ENCODE measurements around the gene HSD17B12.
"Not testable (repeated sequence)": the region's sequence is repeated elsewhere in the genome, so short reads cannot be mapped to it uniquely, and the experiment has no call there.

HSD17B12 gene

DNA sequence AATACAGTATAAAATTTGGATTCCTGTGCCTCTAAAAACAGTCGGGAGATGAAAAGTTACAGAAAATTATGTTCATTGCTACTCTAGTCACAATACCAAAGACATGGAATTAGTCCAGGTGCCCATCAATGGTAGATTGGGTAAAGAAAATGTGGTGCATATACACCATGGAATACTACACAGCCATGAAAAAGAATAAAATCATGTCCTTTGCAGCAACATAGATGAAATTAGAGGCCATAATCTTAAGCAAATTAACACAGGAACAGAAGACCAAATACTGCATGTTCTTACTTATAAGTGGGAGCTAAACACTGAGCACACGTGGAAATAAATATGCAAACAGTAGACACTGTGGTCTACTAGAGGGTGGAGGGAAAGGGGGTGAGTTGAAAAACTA, 67.6 kb downstream of the HSD17B12 start:
- no peak for DNase-seq

DNA sequence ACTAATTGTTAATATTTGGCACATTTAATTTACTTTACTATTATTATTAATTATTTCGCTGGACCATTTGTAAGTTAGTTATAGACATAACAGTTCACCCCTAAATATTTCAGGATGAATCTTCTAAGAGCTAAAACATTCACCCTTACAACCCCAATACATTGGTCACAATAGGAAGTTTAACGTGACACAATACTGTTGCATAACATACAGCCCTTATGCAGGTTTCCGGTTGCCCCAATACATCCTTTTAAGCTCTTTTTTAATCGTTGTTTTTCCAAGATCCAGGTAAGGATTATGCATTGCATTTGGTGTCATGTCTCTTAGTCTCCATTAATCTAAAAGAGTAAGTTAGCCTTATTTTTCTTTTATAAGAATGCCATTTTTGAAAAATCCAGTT, 71.2 kb downstream of the HSD17B12 start:
- DNase-seq, result no peak

DNA sequence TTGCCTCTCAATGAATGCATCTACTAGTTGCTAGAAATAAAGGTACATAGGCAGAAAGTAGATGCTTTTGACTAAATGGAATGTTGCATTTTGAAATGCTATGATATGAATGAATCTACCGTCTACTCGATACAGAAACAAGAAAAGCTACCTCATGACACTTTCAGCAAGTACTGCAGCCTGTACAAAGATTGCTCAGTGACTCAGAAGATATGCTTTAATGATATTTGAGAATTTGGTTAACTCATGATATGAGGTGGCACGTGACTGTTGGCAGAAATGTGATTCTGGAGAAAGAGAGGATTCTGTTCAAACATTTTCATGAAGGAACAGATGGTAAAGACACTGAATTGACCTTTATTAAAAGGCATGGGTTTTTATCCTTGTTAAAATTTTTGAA, 76.0 kb downstream of the HSD17B12 start:
- DNase-seq, result no peak

DNA sequence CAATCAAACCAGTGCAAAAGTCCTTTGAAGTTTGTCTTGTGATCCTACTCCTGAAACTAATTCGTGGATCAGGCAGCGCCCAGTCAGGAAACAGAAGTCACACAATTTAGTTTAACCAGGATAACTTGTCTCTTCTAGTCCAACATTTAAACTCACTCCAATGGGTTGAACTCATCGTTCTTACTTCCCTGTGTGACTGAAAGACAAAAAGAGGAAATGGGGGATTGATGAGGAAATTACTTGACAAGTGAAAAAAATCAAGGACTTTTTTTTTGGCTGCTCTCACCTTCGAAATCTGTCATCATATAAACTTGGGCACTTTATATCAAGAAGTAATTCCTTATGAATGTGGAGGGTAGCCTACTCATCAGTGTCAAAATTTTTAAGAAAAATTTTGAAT, 78.4 kb downstream of the HSD17B12 start:
- no peak for DNase-seq

DNA sequence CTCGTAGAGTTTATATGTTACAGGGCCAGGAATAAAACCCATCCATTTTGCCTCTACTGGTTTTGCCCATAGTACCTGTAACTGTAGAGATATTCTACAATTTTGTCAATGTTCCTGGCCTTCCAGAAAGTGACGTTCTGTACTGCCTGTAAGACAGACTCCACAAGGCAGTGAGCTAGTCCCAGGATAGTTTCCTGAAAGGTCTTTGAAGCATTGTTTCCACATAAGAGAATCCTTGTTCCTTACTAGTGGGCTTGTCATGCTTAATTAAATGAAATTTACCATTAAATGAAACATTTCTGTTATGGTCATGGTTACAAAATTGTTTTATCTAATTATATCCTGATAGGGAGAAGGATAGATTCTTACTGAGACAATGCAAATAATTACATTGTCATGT, 80.4 kb downstream of the HSD17B12 start:
- no peak for DNase-seq

DNA sequence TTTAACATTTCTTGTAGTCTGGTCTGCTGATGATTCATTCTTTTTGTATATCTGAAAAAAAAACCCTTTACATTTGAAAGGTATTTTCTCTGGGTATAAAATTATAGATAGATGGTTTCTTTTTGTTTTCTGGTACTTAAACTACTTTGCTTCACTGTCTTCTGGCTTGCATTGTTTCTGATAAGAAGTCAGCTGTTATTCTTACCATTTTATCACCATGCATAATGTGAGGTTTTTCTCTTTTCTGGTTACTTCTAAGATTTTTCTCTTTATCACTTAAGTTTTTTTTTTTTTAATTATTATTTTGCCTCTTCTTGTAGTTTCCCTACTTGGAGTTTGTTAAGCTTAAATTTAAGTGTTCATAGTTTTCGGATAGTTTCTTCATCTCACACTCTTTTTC, 84.7 kb downstream of the HSD17B12 start:
- no peak for DNase-seq

DNA sequence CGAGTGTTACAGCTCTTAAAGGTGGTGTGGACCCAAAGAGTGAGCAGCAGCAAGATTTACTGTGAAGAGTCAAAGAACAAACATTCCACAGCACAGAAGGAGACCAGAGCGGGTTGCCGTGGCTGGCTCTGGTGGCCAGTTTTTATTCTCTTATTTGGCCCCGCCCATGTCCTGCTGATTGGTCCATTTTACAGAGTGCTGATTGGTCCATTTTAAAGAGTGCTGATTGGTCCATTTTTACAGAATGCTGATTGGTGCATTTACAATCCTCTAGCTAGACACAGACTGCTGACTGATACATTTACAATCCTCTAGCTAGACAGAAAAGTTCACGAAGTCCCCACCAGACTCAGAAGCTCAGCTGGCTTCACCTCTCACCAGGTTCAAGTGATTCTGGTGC, 88.1 kb downstream of the HSD17B12 start:
- not testable (repeated sequence) for DNase-seq

DNA sequence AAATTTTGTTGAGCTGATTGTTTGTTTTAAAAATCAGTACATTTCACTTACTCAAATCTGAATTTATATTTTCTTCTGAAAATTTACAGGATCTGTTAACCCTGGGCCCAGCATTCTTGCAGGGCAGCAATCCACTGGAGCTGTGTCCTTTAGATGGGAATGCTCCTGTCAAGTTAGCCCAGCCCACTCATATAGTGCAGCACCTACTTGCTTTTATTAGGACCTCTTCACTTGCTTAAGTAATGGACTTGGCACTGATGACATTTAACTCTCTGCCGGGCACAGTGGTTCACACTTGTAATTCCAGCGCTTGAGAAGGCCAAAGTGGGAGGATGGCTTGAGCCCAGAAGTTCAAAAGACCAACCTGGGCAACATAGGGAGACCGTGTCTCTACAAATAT, 89.6 kb downstream of the HSD17B12 start:
- no peak for DNase-seq

DNA sequence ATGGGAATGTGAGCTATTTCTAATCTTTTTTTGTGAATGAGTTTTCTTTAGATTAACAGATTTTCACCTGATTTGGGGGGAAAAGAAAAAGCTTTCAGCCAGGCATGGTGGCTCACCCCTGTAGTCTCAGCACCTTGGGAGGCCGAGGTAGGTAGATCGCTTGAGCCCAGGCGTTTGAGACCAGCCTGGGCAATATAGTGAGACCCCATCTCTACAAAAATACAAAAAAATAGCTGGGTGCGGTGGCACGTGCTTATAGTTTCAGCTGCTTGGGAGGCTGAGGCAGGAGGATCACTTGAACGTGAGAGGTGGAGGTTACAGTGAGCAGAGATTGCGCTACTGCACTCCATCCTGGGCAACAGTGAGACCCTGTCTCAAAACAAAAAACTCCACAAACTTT, 92.2 kb downstream of the HSD17B12 start:
- DNase-seq, result no peak

DNA sequence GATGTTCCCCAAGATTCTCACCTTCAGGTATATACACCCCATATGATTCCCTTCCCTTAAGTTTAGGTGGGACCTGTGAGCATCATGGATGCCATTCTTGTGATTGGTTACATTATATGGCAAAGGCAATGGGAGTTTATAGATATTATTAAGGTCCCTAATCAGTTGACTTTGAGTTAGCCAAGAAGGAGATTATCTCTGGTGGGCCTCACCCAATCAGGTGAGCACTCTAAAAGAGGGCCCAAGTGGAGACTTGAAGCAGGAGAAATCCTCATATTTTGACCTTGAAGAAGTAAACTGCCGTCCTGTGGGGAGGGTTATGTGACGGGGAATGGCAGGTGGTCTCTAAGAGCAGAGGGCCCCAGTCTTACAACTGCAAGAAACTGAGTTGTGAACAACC, 94.2 kb downstream of the HSD17B12 start:
- no peak for DNase-seq

DNA sequence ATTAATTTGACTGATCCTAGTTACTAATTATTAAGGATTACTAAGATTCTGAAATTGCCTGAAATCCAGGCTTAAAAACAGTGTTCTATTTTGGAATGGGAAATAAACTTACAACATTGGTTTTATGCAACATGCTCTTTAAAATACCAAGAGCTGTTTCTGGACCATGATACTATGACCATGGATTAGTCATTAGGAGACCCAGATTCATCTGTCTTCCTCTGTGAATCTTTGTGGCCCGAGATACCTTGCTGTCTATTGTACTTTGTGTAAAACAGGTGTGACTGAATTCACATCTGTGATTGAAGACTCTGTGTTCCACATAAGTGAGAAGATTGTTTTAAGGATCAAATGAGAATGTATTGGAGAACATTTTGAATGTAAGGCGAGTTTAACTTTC, 98.8 kb downstream of the HSD17B12 start:
- DNase-seq, result no peak

DNA sequence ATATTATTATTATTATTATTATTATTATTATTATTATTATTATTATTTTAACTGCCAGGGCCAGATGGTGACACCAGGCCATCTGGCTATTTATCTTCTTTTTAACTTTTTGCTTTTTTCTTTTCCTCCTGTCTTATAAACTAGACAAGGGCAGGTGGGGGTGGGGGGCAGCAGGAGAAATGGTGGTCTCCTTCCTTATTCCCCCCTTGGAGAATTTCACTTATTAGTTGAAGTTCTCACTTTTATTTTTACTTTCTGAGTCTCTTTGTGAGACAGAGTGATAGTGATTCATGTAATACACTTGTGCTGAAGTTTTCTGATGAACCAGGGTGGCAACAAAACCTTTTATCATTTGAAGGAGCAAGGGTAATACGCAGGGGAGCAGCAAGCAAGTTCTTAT, 103.8 kb downstream of the HSD17B12 start:
- no peak for DNase-seq

DNA sequence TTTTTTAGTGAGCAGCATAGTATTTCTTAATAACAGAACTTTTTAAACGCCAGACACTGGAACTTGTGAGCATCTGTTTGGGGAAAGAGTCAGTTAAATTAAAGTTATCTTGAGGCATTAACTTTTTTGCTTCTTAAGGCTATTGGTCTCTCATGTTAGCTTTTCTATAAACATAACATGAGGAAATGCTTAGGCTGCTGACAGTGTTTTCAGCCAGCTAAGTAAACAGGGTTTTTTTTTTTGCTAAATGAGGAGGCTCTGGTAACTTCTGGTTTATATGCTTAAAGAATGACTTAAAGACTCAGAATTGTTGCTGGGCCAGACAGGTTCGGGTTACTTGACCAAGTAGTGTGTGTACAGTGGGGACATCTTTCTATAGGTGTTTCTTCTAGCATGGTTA, 104.3 kb downstream of the HSD17B12 start:
- no peak for DNase-seq

DNA sequence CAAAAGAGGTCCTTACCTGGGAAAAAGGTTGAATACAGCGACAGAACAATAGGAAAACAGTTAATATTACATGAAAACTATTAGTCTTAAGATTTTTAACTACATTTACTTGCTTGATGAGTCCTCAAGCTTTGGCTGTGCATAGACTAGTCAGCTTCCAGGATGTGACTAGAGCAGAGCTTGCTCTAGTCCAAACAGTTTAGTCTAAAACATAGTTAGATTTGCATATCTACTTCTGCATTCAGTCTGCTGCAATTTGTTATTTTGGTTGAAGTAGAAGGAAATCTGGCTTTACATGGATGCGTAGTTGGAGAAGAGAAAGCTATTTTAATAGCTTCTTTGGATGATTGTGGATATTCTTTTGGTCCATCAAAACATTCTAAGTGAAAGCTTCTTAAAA, 104.8 kb downstream of the HSD17B12 start:
- no peak for DNase-seq

DNA sequence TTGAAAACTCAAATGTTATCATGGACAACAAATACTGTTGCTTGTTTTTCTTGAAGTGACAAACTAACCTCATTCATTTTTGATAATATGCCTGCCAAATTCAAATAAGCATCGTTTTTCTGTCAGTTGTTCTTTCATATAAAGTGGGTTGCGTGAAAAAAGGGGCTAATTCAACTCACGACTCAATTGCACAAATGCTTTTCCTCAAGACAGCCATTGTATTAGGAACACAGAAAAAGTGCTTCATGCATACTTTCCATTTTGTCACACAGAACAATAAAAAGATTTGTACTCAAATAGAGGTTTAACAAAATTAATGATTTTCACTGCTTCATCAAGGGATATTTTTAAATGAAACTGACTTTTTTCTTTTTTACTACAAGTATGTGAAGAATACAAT, 105.5 kb downstream of the HSD17B12 start:
- no peak for DNase-seq

DNA sequence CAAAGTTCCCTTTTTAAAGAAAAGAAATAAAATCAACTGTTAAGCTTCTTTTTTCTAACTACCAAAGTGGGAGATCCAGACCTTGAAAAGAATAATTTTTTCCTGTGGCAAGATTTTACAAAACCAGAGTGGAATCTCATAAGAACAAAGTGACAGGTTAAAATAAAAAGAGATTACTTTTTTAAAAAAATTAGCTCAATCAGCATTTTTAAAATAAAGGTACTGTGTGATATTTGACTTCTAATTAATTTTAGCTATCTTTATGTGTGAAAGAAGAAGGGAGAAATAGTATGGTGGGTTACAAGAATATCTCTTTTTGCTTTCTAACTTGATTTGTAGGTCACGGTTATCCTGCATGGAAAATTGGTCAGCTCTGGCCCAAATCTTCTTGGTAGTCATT, 107.3 kb downstream of the HSD17B12 start:
- DNase-seq, result no peak

DNA sequence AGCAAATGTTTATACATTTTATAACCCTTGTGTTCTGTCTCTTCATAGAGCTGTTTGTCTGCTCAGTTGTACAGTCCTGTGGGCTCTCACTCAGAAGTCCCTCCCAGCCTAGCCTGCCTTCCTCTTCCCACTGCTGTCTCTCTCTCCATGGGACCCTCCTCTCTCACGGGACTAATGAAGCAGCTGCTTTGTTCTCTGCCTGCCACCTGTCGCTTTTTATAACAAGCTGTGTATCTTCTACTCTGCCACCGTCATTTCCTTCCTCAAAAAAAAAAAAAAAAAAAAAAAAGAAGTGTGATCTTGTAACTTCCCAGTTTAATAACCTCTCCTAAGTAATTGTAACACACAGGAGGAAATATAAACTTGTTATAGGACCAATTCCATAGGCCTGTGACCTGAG, 107.9 kb downstream of the HSD17B12 start:
- DNase-seq, result no peak

DNA sequence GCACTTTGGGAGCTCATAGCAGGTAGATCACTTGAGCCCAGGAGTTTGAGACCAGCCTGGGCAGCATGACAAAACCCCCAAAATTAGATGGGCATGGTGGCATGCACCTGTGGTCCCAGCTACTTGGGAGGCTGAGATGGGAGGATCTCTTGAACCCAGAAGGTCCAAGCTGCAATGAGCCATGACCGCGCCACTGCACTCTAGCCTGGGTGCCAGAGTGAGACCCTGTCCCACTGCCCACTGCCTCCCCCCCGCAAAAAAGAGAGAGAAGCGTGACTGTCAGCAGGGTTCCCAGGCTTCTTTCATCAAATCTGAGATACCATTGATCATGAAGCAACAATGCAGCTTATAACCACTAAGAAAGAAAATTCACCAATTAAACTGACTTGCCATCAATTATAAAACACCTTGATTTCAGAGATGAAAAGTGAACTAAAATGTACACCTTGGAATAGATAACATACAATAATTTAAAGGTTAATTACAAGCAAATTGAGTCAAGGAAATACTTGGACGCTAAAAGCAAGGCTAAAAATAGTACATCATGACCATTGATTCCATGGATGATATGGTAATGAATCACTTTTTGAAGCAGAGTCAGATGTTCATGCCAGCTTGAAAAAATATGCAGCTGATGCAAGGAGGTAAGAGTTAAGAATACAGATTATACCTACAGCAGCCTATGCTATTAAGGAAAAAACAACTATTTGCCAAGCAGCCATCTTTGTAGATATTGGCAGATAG, 109.3 kb downstream of the HSD17B12 start:
- no peak for DNase-seq

DNA sequence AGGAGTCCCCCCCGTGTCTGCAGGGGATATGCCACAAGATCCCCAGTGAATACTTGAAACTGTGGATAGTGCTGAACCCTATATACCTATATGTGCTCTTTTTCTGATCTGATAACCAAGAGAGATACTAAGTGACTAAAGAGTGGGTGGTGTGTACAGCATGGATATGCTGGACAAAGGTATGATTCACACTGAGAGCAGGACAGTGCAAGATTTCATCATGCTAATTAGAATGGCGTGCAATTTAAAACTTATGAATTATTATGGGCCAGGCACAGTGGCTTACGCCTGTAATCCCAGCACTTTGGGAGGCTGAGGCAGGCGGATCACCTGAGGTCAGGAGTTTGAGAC, 109.9 kb downstream of the HSD17B12 start:
- no peak for DNase-seq

DNA sequence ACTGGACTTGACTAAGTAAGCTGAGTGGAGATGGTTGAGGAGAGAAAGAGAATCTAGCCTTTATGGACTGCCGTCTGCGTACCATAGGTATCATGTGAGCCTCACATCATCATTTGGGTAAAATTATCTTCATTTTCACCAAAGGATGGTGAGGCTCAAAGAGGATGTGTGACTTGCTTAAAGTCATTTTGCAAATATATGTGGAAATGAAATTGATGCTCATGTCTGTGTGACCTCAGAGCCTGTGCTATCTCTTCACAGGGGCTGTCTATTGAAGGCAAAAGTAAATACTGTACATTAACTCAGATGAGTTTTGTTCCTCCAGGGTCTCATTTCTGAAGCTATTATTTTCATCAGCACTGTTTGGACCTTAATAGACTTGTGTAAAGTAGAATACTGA, 116.8 kb downstream of the HSD17B12 start:
- DNase-seq, result no peak

DNA sequence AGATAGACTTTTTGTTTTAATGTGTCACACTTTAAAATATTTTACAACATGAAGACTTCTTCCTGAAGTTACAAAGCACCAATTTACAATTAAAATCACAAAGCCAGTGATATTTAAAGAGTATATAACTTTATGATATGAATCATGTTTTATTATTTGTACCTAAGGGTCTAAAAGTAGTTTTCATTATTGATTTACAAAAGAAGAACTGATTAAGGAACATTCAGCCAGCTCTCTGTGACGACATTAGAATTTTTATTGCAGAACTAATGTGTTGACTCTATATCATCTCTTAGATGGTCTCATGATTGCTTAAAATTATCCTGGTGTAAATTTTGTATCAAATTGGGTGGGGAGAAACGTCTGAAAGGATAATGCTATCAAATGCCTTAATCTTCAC, 117.3 kb downstream of the HSD17B12 start:
- DNase-seq, result no peak

DNA sequence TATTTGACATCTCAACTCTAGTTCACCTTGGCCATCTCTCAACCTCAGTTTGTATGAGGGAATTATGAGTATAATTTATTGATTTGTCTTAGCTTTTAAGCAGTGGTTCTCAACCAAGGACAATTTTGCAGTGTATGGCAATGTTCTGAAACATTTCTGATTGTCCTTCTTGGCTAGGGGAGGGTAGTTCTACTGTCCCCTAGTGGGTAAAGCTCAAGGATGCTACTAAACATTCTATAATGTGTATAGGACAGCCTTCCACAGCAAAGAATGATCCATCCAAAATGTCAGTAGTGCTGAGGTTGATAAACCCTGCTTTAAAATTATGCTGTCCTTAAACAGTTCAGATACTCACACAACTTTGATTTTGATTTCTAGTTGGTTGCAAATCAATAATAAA, 122.0 kb downstream of the HSD17B12 start:
- no peak for DNase-seq

DNA sequence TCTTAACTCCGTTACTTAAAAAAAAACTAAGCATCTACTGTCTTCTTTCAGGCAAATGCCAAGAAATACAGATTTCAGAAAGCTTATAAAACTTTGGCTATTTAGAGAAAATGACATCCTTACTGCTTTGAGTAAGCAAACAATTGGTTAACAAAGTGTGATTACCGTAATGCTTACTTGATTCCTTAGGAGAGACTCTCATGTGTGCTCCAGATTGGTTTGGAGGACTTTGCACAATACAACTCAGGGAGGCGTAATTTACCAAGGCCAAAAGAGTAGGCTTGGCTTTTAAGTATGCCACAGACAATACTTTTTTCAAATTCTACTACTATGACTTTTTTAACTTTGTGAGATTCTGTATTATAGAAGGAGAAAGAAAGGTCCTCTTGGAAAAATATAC, 123.2 kb downstream of the HSD17B12 start:
- DNase-seq, result no peak

DNA sequence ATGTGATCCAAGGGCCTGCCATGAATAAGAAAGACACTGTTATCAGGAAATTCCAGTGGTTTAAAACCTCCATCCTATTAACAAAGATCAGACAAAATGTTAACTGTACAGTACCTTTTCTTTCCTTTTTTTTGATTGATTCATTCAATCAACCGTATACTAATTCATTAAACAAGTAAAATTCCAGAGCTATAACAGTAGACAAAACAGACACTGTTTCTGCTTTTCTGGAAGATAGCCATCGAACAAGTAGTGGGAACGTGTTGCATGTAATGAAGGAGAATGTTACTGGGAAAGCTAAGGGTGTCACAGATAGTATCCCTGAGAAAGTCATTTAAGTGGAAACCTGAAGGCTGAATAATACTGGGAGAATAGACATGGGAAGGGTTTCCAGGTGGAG, 126.4 kb downstream of the HSD17B12 start:
- DNase-seq, result no peak

DNA sequence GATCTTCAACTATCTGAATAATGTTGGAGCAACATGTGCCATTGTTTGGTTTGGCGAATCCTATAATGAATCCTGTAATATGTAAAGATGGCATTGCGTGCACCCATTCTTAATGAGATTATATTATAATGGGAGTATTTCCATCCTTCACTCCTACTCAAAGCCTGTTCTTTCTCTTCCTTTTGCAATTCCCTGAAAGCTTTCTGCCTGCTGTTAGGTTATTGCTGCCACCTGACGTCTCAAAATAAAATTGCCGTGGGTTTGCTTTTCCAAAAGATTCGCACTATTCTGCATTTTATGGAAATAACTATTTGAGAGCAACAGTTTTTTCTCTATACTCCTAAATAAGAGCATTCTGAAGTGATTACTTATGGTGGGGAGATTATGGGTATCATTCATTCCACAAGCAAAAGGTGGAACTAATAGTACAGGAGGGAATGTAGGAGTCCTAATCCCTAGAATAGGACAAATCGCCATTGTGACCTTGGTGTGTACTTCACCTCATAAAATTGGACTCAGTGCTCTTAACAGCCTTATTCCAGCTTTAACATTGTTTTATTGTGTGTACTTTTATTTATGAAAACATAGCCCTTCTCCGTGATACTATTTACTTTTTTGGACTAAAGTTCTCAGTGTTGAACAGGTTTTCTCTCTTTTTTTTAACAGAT, 130.5 kb downstream of the HSD17B12 start:
- no peak for DNase-seq

All from activated gamma-delta T cell treated with Interleukin-2 at 50 U/mL for 16 hours (primary cell).